SW480 (cell line): ENCODE measurements around the gene EIF3B.
"Not testable (repeated sequence)": the region's sequence is repeated elsewhere in the genome, so short reads cannot be mapped to it uniquely, and the experiment has no call there.

Experiments used
- DNase-seq: peaks from one replicate; pipeline ENCODE4 v3.0.0-alpha.2; 2016; ENCODE audit warnings: low spot score

EIF3B gene

GRCh38 chr7:2376351-2377154 is 21.9 kb downstream of the EIF3B start:
- DNase-seq: no peak

GRCh38 chr7:2377492-2377891 is 22.9 kb downstream of the EIF3B start:
- DNase-seq: not testable (repeated sequence)

GRCh38 chr7:2378125-2378524 is 23.5 kb downstream of the EIF3B start:
- DNase-seq: not testable (repeated sequence)

- no peak for DNase-seq
These were observed 24.5 kb downstream of the EIF3B start for GRCh38 chr7:2379161-2379560.

- DNase-seq: no peak
These were observed 25.3 kb downstream of the EIF3B start for GRCh38 chr7:2379821-2380450.

GRCh38 chr7:2380461-2380860 is 25.8 kb downstream of the EIF3B start:
- no peak for DNase-seq

GRCh38 chr7:2381227-2381626 is 26.6 kb downstream of the EIF3B start:
- no peak for DNase-seq

GRCh38 chr7:2381881-2382509 is 27.4 kb downstream of the EIF3B start:
- DNase-seq: no peak

- DNase-seq: no peak
These were observed 29.1 kb downstream of the EIF3B start for GRCh38 chr7:2383543-2384274.

- DNase-seq: no peak
These were observed 30.0 kb downstream of the EIF3B start for GRCh38 chr7:2384354-2385243.

GRCh38 chr7:2386122-2386521 is 31.5 kb downstream of the EIF3B start:
- peak; percentile 27 for DNase-seq

GRCh38 chr7:2386964-2387669 is 32.5 kb downstream of the EIF3B start:
- DNase-seq: no peak

- peak; percentile 62 for DNase-seq
These were observed 33.4 kb downstream of the EIF3B start for GRCh38 chr7:2387897-2388636.

- DNase-seq: no peak
These were observed 34.0 kb downstream of the EIF3B start for GRCh38 chr7:2388637-2388954.

GRCh38 chr7:2390020-2390816 is 35.6 kb downstream of the EIF3B start:
- not testable (repeated sequence) for DNase-seq

- DNase-seq: no peak
These were observed 39.1 kb downstream of the EIF3B start for GRCh38 chr7:2393706-2394105.

GRCh38 chr7:2394566-2395082 is 40.0 kb downstream of the EIF3B start:
- DNase-seq: no peak

GRCh38 chr7:2398506-2398905 is 43.9 kb downstream of the EIF3B start:
- DNase-seq: no peak
